ENCODE measurements around the gene C11orf52. TPM values are rescaled to one million over a fixed set of nuclear protein-coding genes. Genes with fewer than 3 reads are reported as not detected.
A peak's percentile ranks its signal among the peaks of the same experiment; 100 is the strongest.

Gene C11orf52
- total RNA-seq, 1 experiment from 2014 or later: 4.0 TPM

DNA sequence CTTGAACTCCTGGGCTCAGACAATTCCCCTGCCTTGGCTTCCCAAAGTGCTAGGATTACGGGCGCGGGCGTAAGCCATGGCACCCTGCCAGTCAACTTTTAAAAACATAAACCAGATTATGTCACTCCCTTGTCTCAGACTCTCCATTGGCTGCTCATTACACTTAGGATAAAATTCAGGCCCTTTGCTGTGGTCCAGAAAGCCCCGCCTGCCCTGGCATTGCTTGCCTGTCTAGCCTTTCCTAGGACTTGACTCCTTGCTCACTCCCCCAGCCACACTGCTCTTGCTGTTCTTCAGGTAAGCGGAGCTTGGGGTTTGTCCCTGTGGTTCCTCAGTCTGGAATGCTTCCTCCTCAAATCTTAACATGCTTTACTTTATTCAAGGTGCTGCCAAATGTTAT is 48.9 kb downstream of the C11orf52 start:
- Histone ChIP-seq H3K4ac (ENCODE audit: low read depth, low read length) (no peak overlapping the region), H3K27ac (ENCODE audit: insufficient read length, low read depth, low read length) (no peak overlapping the region), H2AFZ (ENCODE audit: low read length) (no peak overlapping the region), H3K9me3 (ENCODE audit: control insufficient read depth, low read depth, low read length) (no peaks in the 10 kb centered on the region), H2BK12ac (ENCODE audit: insufficient read length, low read depth, low read length) (no peak overlapping the region), H3K14ac (ENCODE audit: insufficient read depth, low read length) (no peak overlapping the region), H4K20me1 (ENCODE audit: control insufficient read depth, insufficient read depth, insufficient read length) (no peaks in the 10 kb centered on the region), H3K27me3 (ENCODE audit: insufficient read depth, low read length) (no peaks in the 10 kb centered on the region), H4K91ac (ENCODE audit: insufficient read length, low read depth, low read length) (no peak overlapping the region), H3K9ac (ENCODE audit: extremely low read depth, insufficient read length, low read length) (no peak overlapping the region), H3K79me2 (ENCODE audit: insufficient read depth, low read length) (no peaks in the 10 kb centered on the region), H4K5ac (ENCODE audit: insufficient read length, low read depth, low read length) (no peak overlapping the region), H3K79me1 (ENCODE audit: insufficient read depth, low read depth, low read length, poor library complexity, severe bottlenecking) (no peaks in the 10 kb centered on the region), H2BK15ac (ENCODE audit: low read depth, low read length) (no peak overlapping the region), H3K4me1 (ENCODE audit: insufficient read depth, low read length) (no peaks in the 10 kb centered on the region), H2BK20ac (ENCODE audit: low read depth, low read length, poor library complexity, severe bottlenecking) (no peak overlapping the region), H3K56ac (ENCODE audit: insufficient read length, low read depth, low read length) (no peak overlapping the region), H3T11ph (ENCODE audit: low read length) (no peak overlapping the region), H2AK5ac (ENCODE audit: insufficient read length, low read length) (no peak overlapping the region), H2BK5ac (ENCODE audit: insufficient read length, low read length) (peak overlapping the region; percentile 79), H3K23me2 (ENCODE audit: insufficient read length, low read depth, low read length, poor library complexity, severe bottlenecking) (no peaks in the 10 kb centered on the region), H3K23ac (ENCODE audit: insufficient read length, low read depth, low read length) (no peak overlapping the region), H3K18ac (ENCODE audit: insufficient read length, low read depth, low read length) (no peak overlapping the region), H3K4me2 (ENCODE audit: insufficient read depth, insufficient read length, low read length) (no peak overlapping the region), H2BK120ac (ENCODE audit: low read depth, low read length, poor library complexity, severe bottlenecking) (no peak overlapping the region), H4K8ac (replicated peaks; ENCODE audit: insufficient read length, low read depth, low read length) (no peak overlapping the region)
- H3K4me1 Mint-ChIP-seq: peaks cover 5 to 7% of the 10 kb centered on the region in 2 experiments
- H3K9me3 Mint-ChIP-seq: no peaks in the 10 kb centered on the region
- H3K27ac Mint-ChIP-seq: no peak overlapping the region; a peak in 1 of 7 replicates
- H3K27me3 Mint-ChIP-seq (ENCODE audit: low read depth): no peaks in the 10 kb centered on the region
- WGBS (ENCODE audit: extremely low coverage, insufficient read length, low lambda C conversion rate): no CpG with 5 or more reads among the region's 6 CpGs
- no peak overlapping the region for H3K4me3 Mint-ChIP-seq
- DNase-seq: no peak
- H3K36me3 Mint-ChIP-seq (ENCODE audit: insufficient read depth in 1 of 3, low read depth in 3 of 3): peaks cover 8 to 26% (median 23%) of the 10 kb centered on the region in 3 experiments
- TF ChIP-seq, protein P1, sequence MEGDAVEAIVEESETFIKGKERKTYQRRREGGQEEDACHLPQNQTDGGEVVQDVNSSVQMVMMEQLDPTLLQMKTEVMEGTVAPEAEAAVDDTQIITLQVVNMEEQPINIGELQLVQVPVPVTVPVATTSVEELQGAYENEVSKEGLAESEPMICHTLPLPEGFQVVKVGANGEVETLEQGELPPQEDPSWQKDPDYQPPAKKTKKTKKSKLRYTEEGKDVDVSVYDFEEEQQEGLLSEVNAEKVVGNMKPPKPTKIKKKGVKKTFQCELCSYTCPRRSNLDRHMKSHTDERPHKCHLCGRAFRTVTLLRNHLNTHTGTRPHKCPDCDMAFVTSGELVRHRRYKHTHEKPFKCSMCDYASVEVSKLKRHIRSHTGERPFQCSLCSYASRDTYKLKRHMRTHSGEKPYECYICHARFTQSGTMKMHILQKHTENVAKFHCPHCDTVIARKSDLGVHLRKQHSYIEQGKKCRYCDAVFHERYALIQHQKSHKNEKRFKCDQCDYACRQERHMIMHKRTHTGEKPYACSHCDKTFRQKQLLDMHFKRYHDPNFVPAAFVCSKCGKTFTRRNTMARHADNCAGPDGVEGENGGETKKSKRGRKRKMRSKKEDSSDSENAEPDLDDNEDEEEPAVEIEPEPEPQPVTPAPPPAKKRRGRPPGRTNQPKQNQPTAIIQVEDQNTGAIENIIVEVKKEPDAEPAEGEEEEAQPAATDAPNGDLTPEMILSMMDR (conservative IDR thresholded peaks at IDR 0.05): no peak

Measured in H9 (cell line).